Measurements from ENCODE around the gene CD276. TPM values are rescaled to one million over a fixed set of nuclear protein-coding genes. Genes with fewer than 3 reads are reported as not detected.

CD276 gene
- total RNA-seq, 2 donors from 2014 or later, result 0.67 to 2.8 TPM

GRCh38 chr15:73708691-73709090 is 24.5 kb downstream of the CD276 start:
- DNase-seq (no peak), ATAC-seq (replicated peaks in 1 of 2) (no peak)
- peaks cover 13% of the 10 kb centered on the region for H3K27me3 Mint-ChIP-seq (ENCODE audit: low read depth)
- H3K27ac Mint-ChIP-seq, result no peak overlapping the region
- no peak overlapping the region for H3K4me3 Mint-ChIP-seq
- no peaks in the 10 kb centered on the region for H3K4me1 Mint-ChIP-seq (ENCODE audit: low read depth)
- H3K36me3 Mint-ChIP-seq (ENCODE audit: insufficient read depth in 2 of 2), result no peaks in the 10 kb centered on the region
- H3K9me3 Mint-ChIP-seq, result no peaks in the 10 kb centered on the region

DNA sequence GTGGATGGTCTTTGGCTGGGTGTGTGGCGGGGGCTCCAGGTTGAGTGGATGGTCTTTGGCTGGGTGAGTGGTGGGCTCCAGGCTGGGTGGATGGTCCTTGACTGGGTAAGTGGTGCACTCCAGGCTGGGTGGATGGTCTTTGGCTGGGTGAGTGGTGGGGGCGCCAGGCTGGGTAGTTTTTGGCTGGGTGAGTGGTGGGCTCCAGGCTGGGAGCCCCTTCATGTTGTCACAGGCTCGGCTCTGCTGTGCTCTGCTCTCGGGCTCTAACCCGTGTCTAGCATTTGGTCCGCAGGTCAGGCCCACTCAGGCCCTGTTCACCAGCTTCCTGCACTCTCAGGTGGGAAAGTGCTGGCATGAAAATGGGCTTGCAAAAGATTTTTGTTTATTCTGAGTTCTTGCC is 25.1 kb downstream of the CD276 start:
- Mint-ChIP-seq H3K27me3 (ENCODE audit: low read depth) (peaks cover 13% of the 10 kb centered on the region), H3K4me3 (no peak overlapping the region), H3K27ac (no peak overlapping the region), H3K36me3 (ENCODE audit: insufficient read depth in 2 of 2) (no peaks in the 10 kb centered on the region), H3K4me1 (ENCODE audit: low read depth) (no peaks in the 10 kb centered on the region), H3K9me3 (no peaks in the 10 kb centered on the region)
- ATAC-seq (replicated peaks in 1 of 2) (no peak), DNase-seq (no peak)

DNA sequence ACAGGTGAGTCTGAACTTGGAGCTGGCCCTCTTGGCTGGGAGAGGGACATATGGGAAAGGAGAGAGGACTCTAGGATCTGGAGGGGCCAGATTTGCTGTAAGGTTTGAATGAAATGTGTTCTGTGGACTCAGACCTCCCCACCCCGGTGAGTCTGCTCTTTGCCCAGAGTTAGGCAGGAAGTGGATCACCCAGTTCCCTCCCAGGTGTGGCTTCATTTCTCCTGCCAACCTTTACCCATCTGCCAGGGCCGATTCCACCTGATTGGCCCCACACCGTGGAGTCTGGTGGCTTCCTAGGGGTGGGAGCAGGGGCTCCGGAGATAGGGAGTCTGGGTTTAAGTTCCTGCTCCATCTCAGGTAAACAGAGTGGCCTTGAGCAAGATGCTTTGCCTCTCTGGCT is 25.5 kb downstream of the CD276 start:
- no peak for DNase-seq
- Mint-ChIP-seq H3K27me3 (ENCODE audit: low read depth) (peaks cover 13% of the 10 kb centered on the region), H3K9me3 (no peaks in the 10 kb centered on the region), H3K4me1 (ENCODE audit: low read depth) (no peaks in the 10 kb centered on the region), H3K27ac (no peak overlapping the region), H3K36me3 (ENCODE audit: insufficient read depth in 2 of 2) (no peaks in the 10 kb centered on the region), H3K4me3 (no peak overlapping the region)
- ATAC-seq (replicated peaks in 1 of 2), result no peak

GRCh38 chr15:73710321-73710720 is 26.1 kb downstream of the CD276 start:
- H3K27ac Mint-ChIP-seq, result no peak overlapping the region
- H3K4me3 Mint-ChIP-seq, result no peak overlapping the region
- DNase-seq (no peak), ATAC-seq (replicated peaks in 1 of 2) (no peak)
- H3K36me3 Mint-ChIP-seq (ENCODE audit: insufficient read depth in 2 of 2), result no peaks in the 10 kb centered on the region
- H3K27me3 Mint-ChIP-seq (ENCODE audit: low read depth), result peaks cover 12% of the 10 kb centered on the region
- no peaks in the 10 kb centered on the region for H3K9me3 Mint-ChIP-seq
- H3K4me1 Mint-ChIP-seq (ENCODE audit: low read depth), result no peaks in the 10 kb centered on the region

- peaks cover 7% of the 10 kb centered on the region for H3K27me3 Mint-ChIP-seq (ENCODE audit: low read depth)
- DNase-seq, result no peak
- no peak overlapping the region for H3K27ac Mint-ChIP-seq
- H3K9me3 Mint-ChIP-seq, result no peaks in the 10 kb centered on the region
- no peaks in the 10 kb centered on the region for H3K36me3 Mint-ChIP-seq (ENCODE audit: insufficient read depth in 2 of 2)
- H3K4me3 Mint-ChIP-seq, result no peak overlapping the region
- H3K4me1 Mint-ChIP-seq (ENCODE audit: low read depth), result no peaks in the 10 kb centered on the region
- ATAC-seq (replicated peaks in 1 of 2), result no peak
Measured at GRCh38 chr15:73711526-73711925, 27.3 kb downstream of the CD276 start.

DNA sequence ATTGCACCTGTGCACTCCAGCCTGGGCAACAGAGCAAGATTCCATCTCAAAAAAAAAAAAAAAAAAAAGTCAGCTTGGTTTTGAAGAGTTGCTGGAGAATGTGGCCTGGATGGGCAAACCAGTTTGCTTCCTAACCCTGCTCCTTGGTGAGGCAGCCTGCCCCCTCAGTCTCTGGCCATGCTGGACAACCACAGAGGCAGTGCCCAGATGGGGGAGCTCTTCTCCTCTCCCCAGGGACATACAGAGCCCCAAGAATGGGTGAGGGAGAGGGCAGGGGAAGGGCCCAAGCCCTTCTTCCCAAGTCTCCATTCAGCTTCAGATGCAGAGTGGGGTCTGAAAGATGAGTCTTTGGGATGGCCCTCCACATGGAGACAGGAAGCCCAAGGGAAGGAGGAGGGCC is 27.9 kb downstream of the CD276 start:
- H3K36me3 Mint-ChIP-seq (ENCODE audit: insufficient read depth in 2 of 2), result no peaks in the 10 kb centered on the region
- no peak overlapping the region for H3K4me3 Mint-ChIP-seq
- DNase-seq (no peak), ATAC-seq (replicated peaks in 1 of 2) (no peak)
- H3K27ac Mint-ChIP-seq, result no peak overlapping the region
- no peaks in the 10 kb centered on the region for H3K4me1 Mint-ChIP-seq (ENCODE audit: low read depth)
- peaks cover 7% of the 10 kb centered on the region for H3K27me3 Mint-ChIP-seq (ENCODE audit: low read depth)
- H3K9me3 Mint-ChIP-seq, result no peaks in the 10 kb centered on the region

DNA sequence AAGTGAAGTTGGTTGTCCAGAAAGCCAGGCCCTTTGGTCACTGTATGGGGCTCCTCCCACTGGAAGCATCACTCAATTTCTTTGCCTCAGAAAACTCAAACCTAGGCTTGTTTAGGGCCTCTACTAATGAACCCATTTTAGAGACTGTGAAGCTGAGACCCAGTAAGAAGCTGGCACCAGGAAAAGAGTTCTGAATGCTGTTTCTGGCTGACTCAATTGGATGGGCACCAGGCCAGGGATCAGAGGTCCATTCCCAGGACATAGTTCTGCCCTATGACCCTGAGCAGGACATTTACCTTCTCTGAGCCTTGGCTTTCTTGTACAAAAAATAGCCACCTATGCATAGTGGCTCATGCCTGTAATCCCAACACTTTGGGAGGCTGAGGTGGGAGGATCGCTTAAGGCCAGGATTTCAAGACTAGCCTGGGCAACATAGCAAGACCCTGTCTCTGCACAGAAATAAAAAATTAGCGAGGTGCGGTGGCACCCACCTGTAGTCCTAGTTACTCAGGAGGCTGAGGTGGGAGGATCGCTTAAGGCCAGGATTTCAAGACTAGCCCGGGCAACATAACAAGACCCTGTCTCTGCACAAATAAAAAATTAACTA is 30.6 kb downstream of the CD276 start:
- no peak for DNase-seq
- Mint-ChIP-seq H3K27ac (no peak overlapping the region), H3K36me3 (ENCODE audit: insufficient read depth in 2 of 2) (no peaks in the 10 kb centered on the region), H3K4me1 (ENCODE audit: low read depth) (no peaks in the 10 kb centered on the region), H3K9me3 (no peaks in the 10 kb centered on the region), H3K4me3 (no peak overlapping the region), H3K27me3 (ENCODE audit: low read depth) (peaks cover 8% of the 10 kb centered on the region)
- no peak for ATAC-seq (replicated peaks in 1 of 2)

DNA sequence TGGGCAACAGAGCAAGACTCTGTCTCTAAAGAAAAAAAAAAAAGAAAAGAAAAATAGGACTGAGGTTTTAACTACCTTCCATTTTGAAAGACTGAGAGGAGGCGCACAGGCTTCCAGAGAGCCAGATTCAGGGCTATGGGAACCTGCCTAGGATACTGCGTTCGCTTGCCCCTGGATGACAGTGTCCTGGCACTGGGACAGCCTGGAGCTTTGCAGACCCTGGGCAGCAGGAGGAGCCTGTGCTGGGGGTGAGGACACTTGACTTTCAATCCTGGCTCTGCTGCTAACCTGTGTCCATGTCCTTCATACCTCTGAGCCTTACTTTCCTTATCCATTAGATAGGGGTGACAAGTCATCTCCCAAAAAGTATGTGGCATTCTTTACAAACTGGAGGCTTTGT is 31.2 kb downstream of the CD276 start:
- Mint-ChIP-seq H3K27ac (no peak overlapping the region), H3K36me3 (ENCODE audit: insufficient read depth in 2 of 2) (no peaks in the 10 kb centered on the region), H3K4me1 (ENCODE audit: low read depth) (no peaks in the 10 kb centered on the region), H3K27me3 (ENCODE audit: low read depth) (peaks cover 15% of the 10 kb centered on the region), H3K9me3 (no peaks in the 10 kb centered on the region), H3K4me3 (no peak overlapping the region)
- ATAC-seq (replicated peaks in 1 of 2) (no peak), DNase-seq (no peak)

- Mint-ChIP-seq H3K27me3 (ENCODE audit: low read depth) (peaks cover 17% of the 10 kb centered on the region), H3K36me3 (ENCODE audit: insufficient read depth in 2 of 2) (no peaks in the 10 kb centered on the region), H3K4me1 (ENCODE audit: low read depth) (no peaks in the 10 kb centered on the region), H3K9me3 (no peaks in the 10 kb centered on the region), H3K4me3 (no peak overlapping the region), H3K27ac (no peak overlapping the region)
- DNase-seq (no peak), ATAC-seq (replicated peaks in 1 of 2) (no peak)
Measured at GRCh38 chr15:73716417-73716816, 32.2 kb downstream of the CD276 start.

DNA sequence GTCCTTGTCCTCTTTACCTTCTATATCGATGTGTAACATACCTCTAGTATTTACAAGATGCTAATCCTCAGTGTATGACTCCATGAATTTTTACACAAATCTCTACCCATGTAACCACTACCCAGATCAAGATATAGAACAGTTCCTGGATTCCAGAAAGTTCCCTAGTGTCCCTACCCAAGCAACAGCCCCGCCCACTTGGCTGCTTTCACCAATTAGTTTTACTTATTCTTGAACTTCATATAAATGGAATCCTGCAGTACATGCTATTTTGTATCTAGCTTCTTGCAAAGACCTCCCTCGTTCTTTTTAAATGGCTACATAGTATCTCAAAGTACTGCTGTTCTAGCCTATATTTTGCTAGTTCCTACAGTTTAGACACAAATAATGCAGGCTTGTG is 33.0 kb downstream of the CD276 start:
- H3K4me1 Mint-ChIP-seq (ENCODE audit: low read depth), result no peaks in the 10 kb centered on the region
- ATAC-seq (replicated peaks in 1 of 2), result no peak

GRCh38 chr15:73717802-73718201 is 33.6 kb downstream of the CD276 start:
- no peaks in the 10 kb centered on the region for H3K9me3 Mint-ChIP-seq
- H3K4me3 Mint-ChIP-seq, result no peak overlapping the region
- H3K36me3 Mint-ChIP-seq (ENCODE audit: insufficient read depth in 2 of 2), result no peaks in the 10 kb centered on the region
- H3K27ac Mint-ChIP-seq, result no peak overlapping the region
- H3K4me1 Mint-ChIP-seq (ENCODE audit: low read depth), result no peaks in the 10 kb centered on the region
- ATAC-seq (replicated peaks in 1 of 2) (no peak), DNase-seq (no peak)
- H3K27me3 Mint-ChIP-seq (ENCODE audit: low read depth), result peaks cover 17% of the 10 kb centered on the region

More for the DNA sequence above, 33.0 kb downstream of the CD276 start:
- H3K27me3 Mint-ChIP-seq (ENCODE audit: low read depth), result peaks cover 17% of the 10 kb centered on the region
- H3K27ac Mint-ChIP-seq, result no peak overlapping the region
- no peak overlapping the region for H3K4me3 Mint-ChIP-seq
- no peak for DNase-seq
- H3K9me3 Mint-ChIP-seq, result no peaks in the 10 kb centered on the region
- no peaks in the 10 kb centered on the region for H3K36me3 Mint-ChIP-seq (ENCODE audit: insufficient read depth in 2 of 2)

DNA sequence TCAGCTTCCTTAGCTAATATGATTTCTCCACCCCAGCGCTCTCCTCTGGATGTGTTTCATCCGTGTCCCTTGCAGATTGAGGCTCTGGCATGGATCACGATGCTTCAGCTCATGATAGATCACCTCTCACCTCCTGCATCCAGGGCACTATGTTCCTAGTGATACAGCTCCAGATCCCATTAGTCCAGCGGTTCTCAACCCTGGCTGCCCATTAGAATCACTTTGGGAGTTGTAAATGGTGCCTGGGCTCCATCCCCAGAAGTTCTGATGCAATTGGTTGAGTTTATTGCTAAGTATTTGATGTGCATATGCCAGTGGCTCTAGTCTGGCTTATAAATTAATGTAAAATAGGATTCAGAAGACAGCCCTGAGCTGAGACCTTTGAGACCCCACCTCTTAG is 34.5 kb downstream of the CD276 start:
- Mint-ChIP-seq H3K27me3 (ENCODE audit: low read depth) (peaks cover 17% of the 10 kb centered on the region), H3K36me3 (ENCODE audit: insufficient read depth in 2 of 2) (no peaks in the 10 kb centered on the region), H3K4me1 (ENCODE audit: low read depth) (no peaks in the 10 kb centered on the region), H3K4me3 (no peak overlapping the region), H3K27ac (no peak overlapping the region), H3K9me3 (no peaks in the 10 kb centered on the region)
- no peak for DNase-seq
- ATAC-seq (replicated peaks in 1 of 2), result no peak

DNA sequence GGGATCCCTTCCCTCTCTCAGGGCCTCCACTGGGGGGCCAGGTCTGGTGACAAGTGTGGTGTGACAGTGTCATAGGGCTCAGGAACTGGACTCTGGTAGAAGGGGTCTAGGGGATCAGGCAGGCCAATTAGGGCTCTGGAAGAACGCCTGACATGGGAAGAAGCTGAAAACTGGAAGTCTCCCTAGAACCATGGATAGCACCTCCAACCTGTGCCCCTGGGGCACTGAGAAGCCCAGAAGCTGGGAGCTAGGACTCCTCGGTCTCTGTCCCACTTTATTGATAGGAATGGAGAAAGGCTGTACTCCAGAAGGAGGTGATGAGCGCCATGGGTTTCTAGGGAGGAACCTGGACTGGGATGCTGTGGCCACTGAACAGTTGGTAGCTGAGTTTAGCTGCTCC is 38.2 kb downstream of the CD276 start:
- H3K9me3 Mint-ChIP-seq, result no peaks in the 10 kb centered on the region
- H3K27me3 Mint-ChIP-seq (ENCODE audit: low read depth), result peaks cover 17% of the 10 kb centered on the region

DNA sequence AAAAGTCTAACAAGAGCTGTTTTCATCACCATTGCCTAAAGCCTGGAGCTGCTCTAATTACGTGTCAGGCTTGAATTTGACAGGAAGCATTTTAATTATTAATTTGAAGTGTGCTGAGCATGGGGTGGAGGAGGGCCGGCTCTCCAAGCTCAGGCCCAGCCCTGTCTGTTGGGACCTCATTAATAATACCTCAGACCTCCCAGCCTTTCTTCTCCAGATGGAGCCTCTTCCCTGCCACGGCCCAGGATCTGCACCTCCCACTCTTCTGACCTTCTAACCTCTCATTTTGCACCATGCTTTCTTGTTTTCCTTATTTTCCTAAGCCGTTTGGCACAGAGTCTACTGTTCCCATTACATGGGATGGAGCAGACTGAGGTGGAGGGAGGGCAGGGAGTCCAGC is 39.0 kb downstream of the CD276 start:
- no peak overlapping the region for H3K27ac Mint-ChIP-seq
- no peaks in the 10 kb centered on the region for H3K9me3 Mint-ChIP-seq
- no peaks in the 10 kb centered on the region for H3K36me3 Mint-ChIP-seq (ENCODE audit: insufficient read depth in 2 of 2)
- ATAC-seq (replicated peaks in 1 of 2), result no peak
- H3K4me1 Mint-ChIP-seq (ENCODE audit: low read depth), result no peaks in the 10 kb centered on the region
- H3K4me3 Mint-ChIP-seq, result no peak overlapping the region
- no peak for DNase-seq
- peaks cover 17% of the 10 kb centered on the region for H3K27me3 Mint-ChIP-seq (ENCODE audit: low read depth)

More for the DNA sequence above, 38.2 kb downstream of the CD276 start:
- DNase-seq (no peak), ATAC-seq (replicated peaks in 1 of 2) (no peak)
- no peaks in the 10 kb centered on the region for H3K4me1 Mint-ChIP-seq (ENCODE audit: low read depth)
- no peak overlapping the region for H3K27ac Mint-ChIP-seq
- no peak overlapping the region for H3K4me3 Mint-ChIP-seq
- H3K36me3 Mint-ChIP-seq (ENCODE audit: insufficient read depth in 2 of 2), result no peaks in the 10 kb centered on the region

Data from activated T-cell treated with anti-CD3 and anti-CD28 coated beads, Interleukin-2, amount 50 U/mL, for 72 hours (primary cell).